HUES64 (cell line): ENCODE data around the gene MPPED2.

Experiments
- H3K27ac ChIP-seq: 2 replicates; pipeline ENCODE4 v1.7.0; 2013; ENCODE audit warnings: low read depth, low read length, inconsistent platforms
- H3K27me3 ChIP-seq: 2 replicates; pipeline ENCODE4 v1.6.1; 2013; ENCODE audit warnings: mild to moderate bottlenecking, low read length; ENCODE audit not compliant: insufficient read depth
- H3K36me3 ChIP-seq: 2 replicates; pipeline ENCODE4 v1.6.1; 2013; ENCODE audit warnings: mild to moderate bottlenecking, low read length; ENCODE audit not compliant: insufficient read depth
- H3K4me1 ChIP-seq: 2 replicates; pipeline ENCODE4 v1.6.1; 2013; ENCODE audit warnings: mild to moderate bottlenecking, low read length, moderate library complexity; ENCODE audit not compliant: insufficient read depth
- H3K4me3 ChIP-seq: 2 replicates; pipeline ENCODE4 v1.5.1; 2013; ENCODE audit warnings: mild to moderate bottlenecking, low read length, moderate library complexity
- H3K9ac ChIP-seq: 2 replicates; pipeline ENCODE4 v1.6.1; 2013; ENCODE audit warnings: mild to moderate bottlenecking, low read depth, low read length
- H3K9me3 ChIP-seq: 2 replicates; pipeline ENCODE4 v1.6.1; 2013; ENCODE audit warnings: low read depth, low read length; ENCODE audit not compliant: insufficient read depth
- WGBS: fragments of 150-250, 120-280 bp; methylation state at CpG from one replicate; pipeline ENCODE4 v1.1.7; 2013; ENCODE audit warnings: missing lambda C conversion rate; 5-methylcytosine and 5-hydroxymethylcytosine counted together

MPPED2 gene

GRCh38 chr11:30501744-30502143 is 84.4 kb downstream of the MPPED2 start:
- H3K9me3 ChIP-seq, result no peaks in the 10 kb centered on the region
- H3K27me3 ChIP-seq, result no peaks in the 10 kb centered on the region
- 95% methylated on average over 2 of the region's 2 CpGs for WGBS
- H3K4me1 ChIP-seq, result no peaks in the 10 kb centered on the region
- H3K9ac ChIP-seq, result no peak overlapping the region
- no peak overlapping the region for H3K4me3 ChIP-seq
- H3K27ac ChIP-seq, result no peak overlapping the region
- H3K36me3 ChIP-seq, result no peaks in the 10 kb centered on the region

GRCh38 chr11:30499940-30500339 is 86.2 kb downstream of the MPPED2 start:
- WGBS, result 81% methylated on average over 1 of the region's 1 CpG

GRCh38 chr11:30497600-30497999 is 88.6 kb downstream of the MPPED2 start:
- Histone ChIP-seq H3K27me3 (no peaks in the 10 kb centered on the region), H3K4me3 (no peak overlapping the region), H3K4me1 (no peaks in the 10 kb centered on the region), H3K9ac (no peak overlapping the region), H3K36me3 (no peaks in the 10 kb centered on the region), H3K9me3 (no peaks in the 10 kb centered on the region), H3K27ac (no peak overlapping the region)
- WGBS, result 96% methylated on average over 5 of the region's 5 CpGs

More at GRCh38 chr11:30499940-30500339, 86.2 kb downstream of the MPPED2 start:
- H3K27me3 ChIP-seq, result no peaks in the 10 kb centered on the region
- no peaks in the 10 kb centered on the region for H3K36me3 ChIP-seq
- no peak overlapping the region for H3K9ac ChIP-seq
- no peaks in the 10 kb centered on the region for H3K9me3 ChIP-seq
- H3K4me1 ChIP-seq, result no peaks in the 10 kb centered on the region
- no peak overlapping the region for H3K27ac ChIP-seq
- H3K4me3 ChIP-seq, result no peak overlapping the region

- H3K9ac ChIP-seq, result no peak overlapping the region
- 85% methylated on average over 3 of the region's 3 CpGs for WGBS
- H3K27ac ChIP-seq, result no peak overlapping the region
Measured at GRCh38 chr11:30496935-30497334, 89.2 kb downstream of the MPPED2 start.

GRCh38 chr11:30495437-30495836 is 90.7 kb downstream of the MPPED2 start:
- Histone ChIP-seq H3K27me3 (no peaks in the 10 kb centered on the region), H3K36me3 (no peaks in the 10 kb centered on the region), H3K9me3 (no peaks in the 10 kb centered on the region), H3K9ac (no peak overlapping the region), H3K27ac (no peak overlapping the region), H3K4me1 (no peaks in the 10 kb centered on the region), H3K4me3 (no peak overlapping the region)
- WGBS, result 83% methylated on average over 5 of the region's 5 CpGs

More at GRCh38 chr11:30496935-30497334, 89.2 kb downstream of the MPPED2 start:
- H3K36me3 ChIP-seq, result no peaks in the 10 kb centered on the region
- no peaks in the 10 kb centered on the region for H3K4me1 ChIP-seq
- no peak overlapping the region for H3K4me3 ChIP-seq
- no peaks in the 10 kb centered on the region for H3K27me3 ChIP-seq
- H3K9me3 ChIP-seq, result no peaks in the 10 kb centered on the region

- no peaks in the 10 kb centered on the region for H3K36me3 ChIP-seq
- no peaks in the 10 kb centered on the region for H3K9me3 ChIP-seq
- no peak overlapping the region for H3K4me3 ChIP-seq
- no peak overlapping the region for H3K9ac ChIP-seq
- WGBS, result 84% methylated on average over 4 of the region's 4 CpGs
- H3K27me3 ChIP-seq, result no peaks in the 10 kb centered on the region
- no peak overlapping the region for H3K27ac ChIP-seq
- H3K4me1 ChIP-seq, result peaks cover 14% of the 10 kb centered on the region
Measured at GRCh38 chr11:30489511-30489910, 96.6 kb downstream of the MPPED2 start.

GRCh38 chr11:30489076-30489475 is 97.1 kb downstream of the MPPED2 start:
- Histone ChIP-seq H3K9ac (no peak overlapping the region), H3K9me3 (no peaks in the 10 kb centered on the region), H3K27ac (no peak overlapping the region), H3K4me3 (no peak overlapping the region), H3K27me3 (no peaks in the 10 kb centered on the region), H3K4me1 (peaks cover 14% of the 10 kb centered on the region), H3K36me3 (no peaks in the 10 kb centered on the region)
- 92% methylated on average over 1 of the region's 1 CpG for WGBS

GRCh38 chr11:30488304-30488998 is 97.7 kb downstream of the MPPED2 start:
- Histone ChIP-seq H3K36me3 (no peaks in the 10 kb centered on the region), H3K9ac (no peak overlapping the region), H3K27me3 (no peaks in the 10 kb centered on the region), H3K27ac (no peak overlapping the region), H3K4me3 (no peak overlapping the region), H3K9me3 (no peaks in the 10 kb centered on the region), H3K4me1 (peaks cover 14% of the 10 kb centered on the region)
- 89% methylated on average over 8 of the region's 8 CpGs for WGBS

GRCh38 chr11:30487200-30487898 is 98.8 kb downstream of the MPPED2 start:
- 96% methylated on average over 3 of the region's 3 CpGs for WGBS
- Histone ChIP-seq H3K9ac (no peak overlapping the region), H3K27me3 (no peaks in the 10 kb centered on the region), H3K4me1 (peaks cover 23% of the 10 kb centered on the region), H3K9me3 (no peaks in the 10 kb centered on the region), H3K4me3 (no peak overlapping the region), H3K27ac (no peak overlapping the region), H3K36me3 (no peaks in the 10 kb centered on the region)

- 96% methylated on average over 3 of the region's 3 CpGs for WGBS
- Histone ChIP-seq H3K9ac (no peak overlapping the region), H3K36me3 (no peaks in the 10 kb centered on the region), H3K4me3 (no peak overlapping the region), H3K27ac (no peak overlapping the region), H3K27me3 (no peaks in the 10 kb centered on the region), H3K4me1 (peaks cover 39% of the 10 kb centered on the region), H3K9me3 (no peaks in the 10 kb centered on the region)
Measured at GRCh38 chr11:30485756-30486155, 100.4 kb downstream of the MPPED2 start.

- 89% methylated on average over 2 of the region's 3 CpGs for WGBS
Measured at GRCh38 chr11:30485222-30485621, 100.9 kb downstream of the MPPED2 start.

More at GRCh38 chr11:30485222-30485621, 100.9 kb downstream of the MPPED2 start:
- H3K4me3 ChIP-seq, result no peak overlapping the region
- H3K4me1 ChIP-seq, result peaks cover 44% of the 10 kb centered on the region
- H3K9me3 ChIP-seq, result no peaks in the 10 kb centered on the region
- H3K27me3 ChIP-seq, result no peaks in the 10 kb centered on the region
- no peaks in the 10 kb centered on the region for H3K36me3 ChIP-seq
- no peak overlapping the region for H3K27ac ChIP-seq
- H3K9ac ChIP-seq, result no peak overlapping the region
